ENCODE measurements around the gene SDK1.

DNA sequence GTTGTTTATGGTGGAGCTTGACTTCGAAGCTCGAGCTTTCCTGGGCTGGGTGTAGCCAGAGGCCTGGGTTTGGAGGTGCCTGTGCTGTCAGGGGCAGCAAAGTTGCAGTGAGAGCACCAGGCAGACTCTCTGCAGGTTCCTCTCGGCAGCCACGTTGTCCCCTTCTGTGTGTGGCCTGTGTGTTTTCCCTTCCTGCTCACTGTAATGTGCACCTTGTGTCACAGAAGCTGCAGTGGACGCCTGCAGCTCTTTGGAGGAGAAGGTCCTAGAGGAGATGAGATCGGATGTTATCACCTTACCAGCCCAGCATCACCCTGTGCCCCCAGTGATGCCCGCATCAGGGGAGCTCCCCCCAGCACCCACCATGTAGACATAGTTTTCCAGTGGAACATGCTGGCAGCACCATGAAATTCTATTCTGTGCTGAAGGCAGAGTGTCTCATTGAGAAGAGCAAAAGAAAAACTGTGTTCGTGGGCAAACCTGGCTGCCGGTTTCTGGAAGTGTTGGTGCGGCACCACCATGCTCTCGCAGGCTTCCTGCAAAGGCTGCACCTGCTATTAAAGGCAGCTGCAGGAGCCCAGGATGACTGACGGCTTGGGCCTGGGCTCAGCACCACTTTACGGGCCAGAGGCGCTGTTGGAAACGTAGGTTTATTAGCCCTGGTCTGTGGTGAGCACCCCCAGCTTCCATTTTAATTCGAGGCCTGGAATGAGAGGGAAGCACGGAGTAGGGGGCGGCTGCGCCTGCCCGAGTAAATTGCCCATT, 771.3 kb downstream of the SDK1 start:
- TF ChIP-seq, protein P1, sequence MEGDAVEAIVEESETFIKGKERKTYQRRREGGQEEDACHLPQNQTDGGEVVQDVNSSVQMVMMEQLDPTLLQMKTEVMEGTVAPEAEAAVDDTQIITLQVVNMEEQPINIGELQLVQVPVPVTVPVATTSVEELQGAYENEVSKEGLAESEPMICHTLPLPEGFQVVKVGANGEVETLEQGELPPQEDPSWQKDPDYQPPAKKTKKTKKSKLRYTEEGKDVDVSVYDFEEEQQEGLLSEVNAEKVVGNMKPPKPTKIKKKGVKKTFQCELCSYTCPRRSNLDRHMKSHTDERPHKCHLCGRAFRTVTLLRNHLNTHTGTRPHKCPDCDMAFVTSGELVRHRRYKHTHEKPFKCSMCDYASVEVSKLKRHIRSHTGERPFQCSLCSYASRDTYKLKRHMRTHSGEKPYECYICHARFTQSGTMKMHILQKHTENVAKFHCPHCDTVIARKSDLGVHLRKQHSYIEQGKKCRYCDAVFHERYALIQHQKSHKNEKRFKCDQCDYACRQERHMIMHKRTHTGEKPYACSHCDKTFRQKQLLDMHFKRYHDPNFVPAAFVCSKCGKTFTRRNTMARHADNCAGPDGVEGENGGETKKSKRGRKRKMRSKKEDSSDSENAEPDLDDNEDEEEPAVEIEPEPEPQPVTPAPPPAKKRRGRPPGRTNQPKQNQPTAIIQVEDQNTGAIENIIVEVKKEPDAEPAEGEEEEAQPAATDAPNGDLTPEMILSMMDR (IDR thresholded peaks at IDR 0.05) = no peak
- no peak for TF ChIP-seq POLR2AphosphoS5 (IDR thresholded peaks at IDR 0.05)
